Ecto neural progenitor cell (in vitro differentiated cells): ENCODE results near the gene NANOG.
"Not testable (repeated sequence)": the region's sequence is repeated elsewhere in the genome, so short reads cannot be mapped to it uniquely, and the experiment has no call there.

Experiments
- DNase-seq: peaks from one replicate; pipeline ENCODE4 v3.0.0-alpha.2; 2018; ENCODE audit warnings: low spot score

NANOG gene

DNA sequence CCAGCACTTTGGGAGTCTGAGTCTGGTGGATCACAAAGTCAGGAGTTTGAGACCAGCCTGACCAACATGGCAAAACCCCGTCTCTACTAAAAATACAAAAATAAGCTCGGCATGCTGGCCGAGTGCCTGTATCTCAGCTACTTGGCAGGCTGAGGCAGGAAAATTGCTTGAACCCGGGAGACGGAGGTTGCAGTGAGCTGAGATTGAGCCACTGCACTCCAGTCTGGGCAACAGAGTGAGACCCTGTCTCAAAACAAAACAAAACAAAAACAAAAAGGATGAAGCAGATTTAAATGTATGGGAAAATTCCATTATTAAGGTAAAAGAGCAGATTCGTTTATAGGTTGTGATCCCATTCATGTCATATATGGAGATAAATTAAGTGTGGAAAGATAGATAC, 17.1 kb downstream of the NANOG start:
- DNase-seq: not testable (repeated sequence)

- DNase-seq: peak; percentile 84
Measured at GRCh38 chr12:7806863-7807487, 17.8 kb downstream of the NANOG start.

GRCh38 chr12:7825754-7826153, 36.6 kb downstream of the NANOG start:
- not testable (repeated sequence) for DNase-seq

DNA sequence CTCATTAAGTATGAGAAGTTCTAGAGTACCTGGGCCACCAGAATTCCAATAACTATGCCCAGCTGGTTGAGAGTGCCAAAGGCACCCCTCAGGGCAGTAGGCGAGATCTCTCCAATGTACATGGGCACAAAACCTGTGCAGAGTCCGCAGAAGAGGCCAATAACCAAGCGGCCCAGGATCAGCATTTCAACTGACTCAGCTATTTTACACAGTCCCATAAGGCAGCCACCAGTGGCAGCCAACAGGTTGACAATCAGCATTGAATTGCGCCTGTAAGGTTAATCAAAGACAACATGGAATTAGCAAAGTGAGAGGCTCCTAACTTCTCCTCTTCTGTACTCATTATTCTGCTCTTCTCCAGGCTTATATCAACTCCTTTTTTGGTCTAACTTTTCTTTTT, 40.5 kb downstream of the NANOG start:
- DNase-seq: not testable (repeated sequence)

DNA sequence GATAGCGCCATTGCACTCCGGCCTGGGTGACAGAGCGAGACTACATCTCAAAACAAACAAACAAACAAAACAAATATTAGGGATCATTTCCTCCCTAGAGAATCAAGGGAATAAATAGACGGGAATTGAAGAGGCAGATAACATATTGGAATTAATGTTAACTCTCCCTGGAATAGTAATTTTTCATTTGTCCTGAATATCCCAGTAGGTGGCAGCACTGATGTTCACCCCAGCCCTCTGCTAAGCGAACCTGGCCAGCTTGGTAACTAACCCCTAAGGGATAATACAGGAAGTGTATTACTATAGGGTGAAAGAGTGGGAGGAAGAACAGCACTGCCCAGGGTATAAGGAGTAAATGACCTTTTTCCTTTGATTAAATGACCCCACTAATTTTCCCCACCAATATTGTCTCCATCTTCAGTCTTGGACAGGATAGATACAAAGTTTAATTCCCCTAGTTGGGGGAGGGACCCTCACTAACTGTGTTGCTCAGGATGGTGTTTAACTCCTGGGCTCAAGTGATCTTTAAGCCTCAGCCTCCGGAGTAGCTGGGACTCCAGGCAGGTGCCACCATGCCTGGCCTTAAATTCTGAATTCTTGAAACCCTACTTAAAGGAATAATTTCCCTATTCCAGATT, 43.0 kb downstream of the NANOG start:
- DNase-seq: no peak

DNA sequence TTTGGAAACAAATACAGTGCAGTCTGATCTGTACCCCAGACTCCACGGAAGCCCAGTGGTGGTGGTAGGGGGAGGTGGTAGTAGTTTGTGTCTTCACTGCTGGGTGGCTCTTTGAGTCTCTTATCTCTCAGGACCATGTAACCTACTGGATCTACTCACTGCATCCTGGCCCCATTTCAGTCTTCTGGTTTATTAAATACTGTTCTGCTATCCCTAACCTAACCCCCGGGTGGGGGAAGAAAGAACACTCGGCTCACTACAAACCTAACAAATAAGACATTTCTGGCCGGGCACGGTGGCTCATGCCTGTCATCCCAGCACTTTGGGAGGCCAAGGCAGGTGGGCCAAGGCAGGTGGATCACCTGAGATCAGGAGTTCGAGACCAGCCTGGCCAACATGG, 44.0 kb downstream of the NANOG start:
- DNase-seq: not testable (repeated sequence)

DNA sequence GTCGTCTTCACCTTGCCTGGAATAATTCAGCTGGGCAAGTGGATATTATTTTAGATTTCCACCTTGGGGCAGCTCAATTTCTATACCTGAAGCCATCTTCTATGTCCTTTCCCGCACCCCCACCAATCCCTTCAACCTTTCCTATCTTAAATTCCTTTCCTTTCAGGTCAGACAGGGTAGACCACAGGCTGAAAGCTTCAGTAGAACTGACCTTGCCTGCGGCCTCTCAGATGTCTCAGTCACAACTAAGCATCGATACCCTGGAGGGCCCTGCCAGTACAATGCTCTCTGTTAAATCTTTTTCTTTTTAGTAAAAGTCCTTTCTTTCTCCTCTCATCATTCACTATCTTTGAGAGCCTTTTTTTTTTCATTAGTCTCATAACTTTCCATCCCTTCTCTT, 44.6 kb downstream of the NANOG start:
- no peak for DNase-seq

GRCh38 chr12:7834701-7835100, 45.5 kb downstream of the NANOG start:
- no peak for DNase-seq

- no peak for DNase-seq
Measured at GRCh38 chr12:7835116-7835515, 45.9 kb downstream of the NANOG start.

DNA sequence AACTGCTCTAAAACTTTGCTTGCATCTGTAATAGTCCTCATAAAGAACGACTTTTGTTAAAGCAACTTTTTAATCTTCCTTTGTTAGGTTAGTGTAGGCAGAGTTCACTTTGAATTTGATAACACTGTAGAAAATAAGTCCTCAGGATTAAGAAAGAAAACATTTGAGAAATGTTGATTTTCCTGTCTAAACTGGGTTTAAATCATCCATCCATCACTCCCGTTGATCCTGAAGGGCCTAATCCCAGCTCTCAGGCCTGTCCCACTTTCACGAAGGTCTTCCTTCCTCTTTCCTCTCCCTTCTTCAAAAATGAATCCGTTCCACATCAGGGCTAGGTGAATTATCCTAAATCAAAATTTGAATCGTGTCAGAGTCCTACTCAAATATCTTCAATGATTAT, 46.6 kb downstream of the NANOG start:
- DNase-seq: no peak

DNA sequence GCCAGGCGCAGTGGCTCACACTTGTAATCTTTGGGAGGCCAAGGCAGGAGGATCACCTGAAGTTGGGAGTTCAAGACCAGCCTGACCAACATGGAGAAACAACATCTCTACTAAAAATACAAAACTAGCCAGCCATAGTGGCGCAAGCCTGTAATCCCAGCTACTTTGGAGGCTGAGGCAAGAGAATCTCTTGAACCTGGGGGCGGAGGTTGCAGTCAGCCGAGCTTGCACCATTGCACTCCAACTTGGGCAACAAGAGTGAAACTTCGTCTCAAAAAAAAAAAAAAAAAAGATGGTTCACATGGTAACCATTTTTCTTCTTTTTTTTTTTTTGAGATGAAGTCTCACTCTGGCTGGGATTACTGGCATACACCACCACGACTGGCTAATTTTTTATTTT, 48.2 kb downstream of the NANOG start:
- no peak for DNase-seq

- DNase-seq: not testable (repeated sequence)
Measured at GRCh38 chr12:7839226-7839625, 50.0 kb downstream of the NANOG start.

- not testable (repeated sequence) for DNase-seq
Measured at GRCh38 chr12:7839848-7840247, 50.6 kb downstream of the NANOG start.

DNA sequence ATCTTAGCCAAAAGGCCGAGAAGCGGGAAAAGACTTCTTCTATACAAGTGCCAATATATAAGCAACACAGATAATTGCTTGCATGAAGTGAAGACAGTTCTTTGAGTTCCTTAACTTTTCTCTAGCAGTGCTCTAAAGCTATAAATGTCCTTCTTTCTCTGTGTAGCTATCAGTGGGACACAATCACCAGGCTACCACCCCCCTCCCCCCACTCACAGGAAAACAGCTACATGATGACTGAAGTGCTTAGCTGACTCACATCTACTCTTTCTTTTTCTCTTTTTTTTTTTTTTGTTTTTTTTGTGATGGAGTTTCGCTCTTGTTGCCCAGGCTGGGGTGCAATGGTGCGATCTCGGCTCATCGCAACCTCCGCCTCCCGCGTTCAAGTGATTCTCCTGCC, 53.2 kb downstream of the NANOG start:
- DNase-seq: not testable (repeated sequence)

DNA sequence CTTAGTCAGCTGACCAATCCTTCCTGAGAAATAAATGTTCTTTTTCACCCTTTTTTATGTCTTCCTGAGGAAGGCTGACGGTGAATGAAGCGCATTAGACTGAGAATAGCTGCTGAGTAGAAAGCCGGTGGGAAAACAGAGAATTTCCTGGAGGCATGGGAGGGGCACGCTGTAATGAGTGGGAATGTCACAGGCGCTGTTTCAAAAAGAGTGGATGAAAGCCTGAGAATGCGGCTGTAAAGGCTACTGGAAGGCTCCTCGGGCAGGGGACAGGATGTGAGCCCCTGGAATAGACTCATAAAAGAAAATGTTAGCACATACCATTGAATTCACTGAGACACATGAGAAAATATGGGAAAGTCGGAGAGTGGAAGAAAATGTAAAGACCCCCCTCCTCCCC, 53.9 kb downstream of the NANOG start:
- not testable (repeated sequence) for DNase-seq

DNA sequence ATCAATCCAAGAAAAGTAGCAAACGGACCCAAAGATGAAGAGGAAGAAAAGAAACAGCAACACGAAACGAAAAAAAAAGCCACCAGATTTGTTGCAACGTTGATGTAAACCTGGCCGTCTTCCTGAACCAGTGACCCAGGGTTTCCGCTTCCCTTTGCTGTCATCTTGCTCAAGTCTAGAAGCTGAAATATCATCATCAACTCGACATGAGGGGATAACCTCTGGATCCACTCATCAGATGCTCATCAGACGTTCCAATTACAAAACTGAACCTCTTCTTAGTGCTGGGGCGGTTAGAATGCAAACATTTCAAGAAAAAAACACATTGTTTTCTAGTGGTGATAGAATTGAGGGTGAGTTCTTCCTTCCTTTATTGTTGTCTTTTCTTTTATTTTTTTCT, 54.4 kb downstream of the NANOG start:
- not testable (repeated sequence) for DNase-seq

GRCh38 chr12:7844116-7844515, 54.9 kb downstream of the NANOG start:
- DNase-seq: no peak

GRCh38 chr12:7847226-7848097, 58.3 kb downstream of the NANOG start:
- DNase-seq: not testable (repeated sequence)

DNA sequence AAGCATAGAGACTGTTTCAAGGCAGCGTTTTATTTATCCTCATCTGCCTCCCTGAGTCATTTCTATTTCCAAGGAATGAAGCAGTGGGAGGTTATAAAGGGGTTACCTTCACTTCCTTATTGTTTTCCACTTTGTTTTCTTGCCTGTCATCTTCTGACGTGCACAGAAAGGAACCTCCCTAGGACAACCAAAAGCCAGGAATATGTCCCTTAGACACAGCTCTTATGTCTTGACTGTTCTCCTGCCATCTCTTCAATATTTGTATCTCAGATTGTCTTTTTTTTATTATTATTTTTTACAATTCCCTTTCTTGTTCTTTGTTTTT, 58.9 kb downstream of the NANOG start:
- DNase-seq: not testable (repeated sequence)
